Frontal cortex (tissue), 4 donors: Measurements from ENCODE around the gene UGT1A10. TPM values are rescaled to one million over a fixed set of nuclear protein-coding genes. Genes with fewer than 3 reads are reported as not detected.
A peak's percentile ranks its signal among the peaks of the same experiment; 100 is the strongest.

Experiments
- DNase-seq, 2 donors: peaks; one replicate each; pipeline ENCODE4 v3.0.0; 2012; ENCODE audit warnings: low spot score in 2 of 2
- FAIRE-seq: peaks from 2 replicates; lab custom pipeline; 2012; peaks lifted over from hg19 to GRCh38; lab: Jason Lieb, UNC
- total RNA-seq: library from RNA; depleted of rRNA; stranded (reverse); fragments of >200 nt; gene quantifications from one replicate; pipeline ENCODE4 v1.2.3, GENCODE V29; 2014
- donor health status: control.
- donor health status: control.
- donor health status: control.

UGT1A10 gene
- total RNA-seq, 1 donor from 2014 or later, result not detected

DNA sequence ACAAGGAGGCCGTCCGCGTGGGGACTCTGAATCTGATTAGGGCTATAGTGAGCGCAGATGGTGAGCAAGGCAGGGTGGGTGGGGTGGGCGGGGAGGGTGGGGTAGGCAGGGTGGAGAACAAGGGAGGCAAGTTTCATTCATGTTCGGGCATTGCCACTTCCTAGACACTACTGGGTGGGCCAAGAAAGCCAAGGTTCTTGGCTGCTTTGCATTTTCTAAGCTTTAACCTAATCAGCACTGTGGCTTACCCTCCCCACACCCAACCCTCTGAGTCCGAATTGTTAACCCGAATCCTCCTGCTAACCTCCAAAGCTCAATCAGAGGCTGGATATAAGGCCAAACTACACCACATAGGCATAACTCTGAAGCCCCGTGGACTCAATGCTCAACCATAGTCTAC is 160.0 kb downstream of the UGT1A10 start:
- DNase-seq (no peak), FAIRE-seq (no peak)

DNA sequence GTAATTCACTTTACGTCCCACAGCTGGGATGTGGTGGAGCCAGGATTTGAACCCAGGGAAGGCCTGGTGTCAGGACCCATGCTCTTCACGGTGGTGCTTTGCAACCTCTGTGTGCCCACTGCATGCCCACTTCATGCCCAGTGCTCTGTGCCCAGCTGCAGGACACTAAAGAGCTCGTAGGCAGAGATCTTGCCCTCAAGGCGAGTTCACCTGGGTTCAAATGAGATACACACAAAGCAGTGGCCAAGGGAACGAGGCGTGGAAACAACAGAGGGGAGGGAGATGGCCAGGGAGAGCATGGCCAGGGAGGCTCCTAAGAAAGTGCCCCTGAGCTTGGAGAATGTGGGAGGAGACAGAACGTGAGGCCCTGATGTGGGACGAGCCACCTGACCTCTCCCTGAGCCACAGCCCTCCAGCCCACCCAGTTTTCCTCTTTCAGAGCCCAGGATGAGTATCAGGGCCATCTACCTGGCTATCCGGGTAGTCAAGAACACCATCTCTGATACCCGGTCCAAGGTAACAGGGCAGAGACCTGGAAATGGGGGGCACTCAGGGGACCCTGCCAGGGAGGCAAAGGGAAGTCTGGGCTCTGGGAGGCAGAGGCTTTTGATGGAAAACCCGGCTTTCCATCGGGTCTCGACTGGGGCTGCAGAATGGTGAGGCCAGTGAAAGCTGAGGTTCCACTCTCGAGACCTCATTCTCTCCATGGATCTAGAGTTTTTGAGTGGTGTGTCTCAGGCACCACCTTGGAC is 162.3 kb downstream of the UGT1A10 start:
- FAIRE-seq (no peak), DNase-seq (no peak)

DNA sequence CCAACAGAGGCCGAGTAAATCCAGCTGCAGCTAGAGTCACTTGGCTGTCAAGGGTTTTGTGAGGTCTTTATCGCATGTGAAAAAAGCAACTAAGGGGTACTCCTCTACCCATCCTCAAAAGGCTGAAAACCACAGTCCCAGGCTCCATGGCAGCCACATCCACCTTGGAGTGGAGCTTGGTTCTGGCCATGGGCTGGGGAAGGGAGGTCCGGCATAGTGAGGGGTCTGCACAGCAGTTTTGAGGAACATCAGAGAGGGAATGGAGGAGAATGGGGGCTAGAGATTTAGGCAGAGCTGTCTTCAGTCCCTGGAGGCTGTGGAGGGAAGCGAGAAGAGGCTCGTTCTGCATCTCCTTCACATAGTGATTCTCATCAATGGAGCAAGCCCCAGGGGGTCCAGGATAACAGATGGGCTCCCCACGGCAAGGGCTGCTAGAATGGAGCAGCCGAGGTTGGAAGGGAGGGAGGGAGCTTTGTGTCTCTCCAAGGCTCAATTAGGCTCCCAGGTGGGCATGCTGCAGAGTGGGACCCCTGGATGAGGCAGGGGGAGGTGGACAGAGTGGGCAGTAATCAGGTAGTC is 162.9 kb downstream of the UGT1A10 start:
- no peak for DNase-seq
- no peak for FAIRE-seq

DNA sequence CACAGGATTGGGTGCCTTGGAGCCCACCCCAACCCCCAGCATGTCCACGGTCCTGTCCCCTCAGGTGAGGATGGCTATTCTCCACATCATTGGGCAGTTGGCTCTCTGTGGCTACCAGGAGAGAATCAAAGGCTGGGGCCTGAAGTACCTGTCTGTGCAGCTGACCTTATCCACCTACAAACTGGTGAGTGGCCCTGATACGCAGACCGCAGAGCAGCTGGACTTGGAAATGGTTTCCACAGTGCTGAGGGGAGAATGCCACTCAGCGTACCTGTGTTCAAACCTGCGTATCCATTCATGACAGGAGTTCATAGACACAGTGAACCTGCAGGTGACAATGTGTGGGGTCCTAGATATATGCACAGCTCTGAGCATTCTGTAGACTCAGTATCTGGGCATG is 163.5 kb downstream of the UGT1A10 start:
- no peak for DNase-seq
- no peak for FAIRE-seq

DNA sequence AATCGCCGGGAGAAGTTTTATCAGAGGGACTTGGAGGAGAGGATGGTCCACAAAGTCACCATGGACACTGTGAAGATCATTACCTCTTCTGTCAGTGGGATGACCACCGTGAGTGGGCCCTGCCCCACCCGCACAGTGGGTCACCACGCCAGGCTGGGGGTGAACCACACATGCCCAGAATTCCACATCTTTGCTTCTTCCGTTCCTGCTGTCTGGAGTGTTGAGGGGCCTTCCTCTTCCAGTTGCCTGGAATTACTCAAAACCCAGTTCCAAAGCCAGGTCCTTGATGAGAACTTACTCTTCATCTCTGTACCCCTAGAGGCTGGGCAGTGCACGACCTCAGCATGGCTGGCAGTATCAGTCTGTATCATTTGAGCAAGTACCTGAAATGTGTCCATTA is 164.0 kb downstream of the UGT1A10 start:
- DNase-seq (no peak), FAIRE-seq (no peak)

DNA sequence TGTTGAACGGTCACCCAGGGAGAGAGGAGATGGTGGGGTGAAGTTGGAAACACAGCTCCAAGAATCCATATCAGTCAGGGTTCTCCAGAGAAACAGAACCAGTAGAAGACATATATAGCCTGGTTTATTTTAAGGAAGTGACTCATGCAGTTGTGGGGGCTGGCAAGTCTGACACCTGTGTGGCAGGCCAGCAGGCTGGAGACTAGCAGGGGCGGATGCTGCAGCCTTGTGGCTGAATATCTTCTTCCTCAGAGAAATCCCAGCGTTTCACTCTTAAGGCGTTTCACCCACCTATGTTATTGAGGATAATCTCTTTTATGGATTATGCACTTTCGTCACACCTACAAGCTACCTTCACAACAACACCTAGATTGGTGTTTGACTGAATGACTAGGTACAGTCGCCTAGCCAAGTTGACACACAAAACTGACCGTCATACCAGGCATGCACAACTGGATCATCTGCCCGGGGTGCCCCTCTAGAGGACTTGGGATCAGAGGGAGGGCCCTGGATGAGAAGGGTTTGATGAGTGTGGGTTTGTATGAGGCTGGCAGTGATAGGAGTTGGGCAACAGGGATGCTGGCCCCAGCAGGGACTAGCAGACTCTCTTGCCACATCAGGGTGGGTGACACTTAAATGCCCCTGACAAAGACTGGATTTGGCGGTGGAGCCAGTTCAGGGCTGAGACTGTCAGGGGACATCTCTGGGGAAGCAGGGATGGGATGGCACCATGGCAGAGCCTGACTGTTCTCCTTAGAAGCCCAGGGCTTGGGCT is 165.3 kb downstream of the UGT1A10 start:
- DNase-seq (peak in 1 of 2 donors; percentile 35), FAIRE-seq (no peak)

DNA sequence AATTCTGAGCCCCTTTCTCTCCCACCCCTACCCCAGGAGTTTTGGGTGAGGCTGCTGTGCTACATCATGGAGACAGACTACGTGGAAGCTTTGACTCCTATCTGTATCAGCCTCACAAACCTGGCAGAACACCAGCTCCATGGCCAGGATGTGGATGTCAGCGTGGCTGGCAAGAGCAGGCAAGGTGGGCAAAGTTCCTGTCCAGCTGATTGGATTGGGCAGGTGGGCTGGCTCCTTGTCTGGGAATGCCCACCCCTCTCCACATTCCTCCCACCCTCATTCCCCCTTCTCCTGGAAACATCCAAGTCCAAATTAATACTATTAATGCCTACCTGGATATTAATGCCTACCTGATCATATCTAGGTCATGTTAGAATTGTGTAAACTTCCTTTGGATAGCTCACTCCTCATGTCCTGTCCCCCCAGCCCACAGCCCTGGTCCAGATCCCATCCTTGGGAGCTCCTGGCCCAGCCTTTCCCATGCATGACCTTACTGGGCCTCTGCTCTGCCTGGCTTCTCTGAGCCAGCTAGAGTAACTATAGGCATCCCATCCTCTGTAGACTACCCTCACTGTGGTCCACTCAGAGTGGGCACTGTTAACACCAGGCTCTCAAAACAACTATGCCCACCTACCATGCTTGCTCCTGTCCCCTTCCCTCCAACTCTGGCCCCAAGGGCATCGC is 166.0 kb downstream of the UGT1A10 start:
- DNase-seq, result no peak
- no peak for FAIRE-seq

DNA sequence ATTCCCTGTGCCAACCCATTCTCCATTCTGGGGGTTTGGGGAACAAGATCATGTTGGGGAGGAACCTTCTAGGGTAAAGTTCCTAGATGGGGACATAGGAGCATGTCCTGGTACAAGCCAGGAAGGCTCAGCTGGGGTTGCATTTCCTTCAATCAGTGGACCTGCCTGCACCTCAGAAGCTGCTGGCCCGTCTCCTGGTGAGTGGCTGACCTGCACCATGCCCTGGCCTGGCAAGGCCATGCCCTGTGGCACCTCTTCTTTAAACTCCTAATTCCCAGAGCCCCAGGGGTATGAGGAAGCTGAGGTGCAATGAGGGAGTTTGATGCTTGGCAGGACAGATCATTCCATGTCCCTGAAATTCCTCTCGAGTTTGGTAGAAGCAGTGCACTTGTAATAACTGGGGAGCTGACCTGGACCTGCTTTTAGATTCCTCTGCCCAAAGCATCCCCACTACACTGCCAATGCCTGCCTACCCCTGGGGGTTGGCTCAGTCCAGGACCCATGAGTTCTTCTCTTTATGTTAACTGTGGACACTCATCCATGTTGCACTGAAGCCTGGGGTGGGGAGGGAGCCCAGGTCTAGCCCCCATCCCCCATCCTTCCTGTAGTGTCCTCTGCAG is 167.2 kb downstream of the UGT1A10 start:
- DNase-seq (no peak), FAIRE-seq (no peak)

DNA sequence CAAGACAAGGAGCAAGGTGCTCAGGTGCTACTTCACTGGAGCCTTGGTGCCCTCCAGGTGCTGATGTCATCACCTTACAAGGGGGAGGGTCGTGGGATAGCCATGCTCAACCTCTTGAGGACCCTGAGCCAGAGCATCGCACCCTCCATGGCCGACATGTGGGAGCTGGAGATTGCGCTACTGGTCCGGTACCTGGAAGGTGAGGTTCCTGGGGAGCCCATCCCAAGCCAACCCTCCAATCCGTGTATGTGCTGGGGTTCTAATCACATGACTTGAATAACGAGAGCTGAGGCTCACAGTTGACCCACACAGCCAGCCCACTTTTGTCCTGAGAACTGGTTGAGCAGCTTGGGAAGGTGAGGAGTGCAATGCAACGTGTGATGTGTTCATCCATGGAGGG is 167.7 kb downstream of the UGT1A10 start:
- no peak for DNase-seq
- FAIRE-seq, result no peak

DNA sequence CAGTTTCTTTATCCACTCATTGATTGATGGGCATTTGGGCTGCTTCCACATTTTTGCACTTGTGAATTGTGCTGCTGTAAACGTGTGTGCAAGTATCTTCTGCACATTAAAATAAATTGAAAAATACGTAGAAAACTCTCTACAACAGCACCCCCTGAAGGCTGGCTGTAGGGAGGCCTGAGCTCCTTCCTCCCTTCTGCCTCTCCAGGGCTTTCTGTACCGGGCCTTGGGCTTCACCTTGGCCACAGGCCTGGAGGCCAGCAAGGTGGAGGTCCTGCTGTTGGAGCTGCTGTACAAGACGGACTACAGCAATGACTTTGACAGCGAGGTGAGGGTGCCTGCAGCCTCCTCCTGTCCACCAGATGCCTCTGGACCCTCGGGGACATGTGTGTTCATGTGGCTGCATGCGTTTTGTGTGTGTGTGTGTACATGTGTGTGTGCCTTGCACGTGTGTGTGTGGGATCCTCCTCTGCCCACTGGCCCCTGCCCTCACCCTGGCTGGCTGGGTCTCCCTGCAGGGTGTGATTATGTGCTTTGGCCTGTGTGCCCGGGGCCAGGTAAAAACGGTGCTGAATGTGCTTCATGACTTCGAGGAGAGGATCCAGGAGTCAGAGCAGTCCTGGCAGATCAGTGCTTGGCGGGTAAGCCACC is 171.1 kb downstream of the UGT1A10 start:
- DNase-seq, result no peak
- FAIRE-seq, result no peak

DNA sequence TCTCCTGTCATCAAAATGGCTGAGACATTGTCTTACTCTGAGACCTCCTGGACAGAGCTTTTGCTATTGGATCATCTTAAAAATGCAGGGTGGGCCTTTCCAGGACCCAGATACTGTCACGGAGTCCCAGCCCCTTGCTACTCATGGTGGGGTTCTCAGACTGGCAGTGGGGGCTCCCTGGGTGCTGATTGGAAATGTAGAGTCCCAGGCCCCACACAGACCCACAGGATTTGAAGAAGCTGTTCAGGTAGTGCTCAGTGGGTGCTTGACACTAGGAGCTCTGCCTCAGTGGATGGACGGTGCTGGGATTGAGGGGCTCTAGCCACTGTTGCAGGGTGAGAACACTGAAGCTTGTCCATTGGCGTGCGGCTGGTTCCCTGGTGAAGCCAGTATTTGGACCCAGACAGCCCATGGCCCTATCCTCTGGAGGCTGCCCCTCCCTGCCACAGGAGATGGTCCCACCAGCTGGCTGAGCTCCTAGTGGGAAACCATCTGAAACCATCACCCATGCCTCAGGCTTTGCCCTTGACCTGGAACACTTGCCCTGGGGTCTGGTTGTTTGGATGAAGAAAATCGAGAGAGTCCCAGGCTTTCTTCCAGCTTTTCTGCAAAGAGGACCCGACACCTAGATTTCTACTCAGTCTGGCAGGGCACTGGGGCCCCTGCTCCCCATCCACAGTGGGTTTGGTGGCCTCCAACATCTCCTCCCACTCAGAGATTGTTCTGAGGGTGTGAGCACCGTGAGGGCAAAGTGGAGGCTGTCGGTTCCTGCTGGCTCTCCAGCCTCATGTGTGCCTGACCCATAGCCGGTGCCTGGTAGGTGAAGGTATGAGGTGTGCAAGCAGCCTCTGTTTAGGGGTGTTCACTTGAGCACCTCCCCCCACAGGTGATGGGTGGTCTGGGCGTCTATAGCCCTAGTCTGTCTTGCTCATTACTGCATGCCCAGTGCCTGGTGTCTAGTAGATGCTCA is 172.0 kb downstream of the UGT1A10 start:
- FAIRE-seq (no peak), DNase-seq (no peak)

DNA sequence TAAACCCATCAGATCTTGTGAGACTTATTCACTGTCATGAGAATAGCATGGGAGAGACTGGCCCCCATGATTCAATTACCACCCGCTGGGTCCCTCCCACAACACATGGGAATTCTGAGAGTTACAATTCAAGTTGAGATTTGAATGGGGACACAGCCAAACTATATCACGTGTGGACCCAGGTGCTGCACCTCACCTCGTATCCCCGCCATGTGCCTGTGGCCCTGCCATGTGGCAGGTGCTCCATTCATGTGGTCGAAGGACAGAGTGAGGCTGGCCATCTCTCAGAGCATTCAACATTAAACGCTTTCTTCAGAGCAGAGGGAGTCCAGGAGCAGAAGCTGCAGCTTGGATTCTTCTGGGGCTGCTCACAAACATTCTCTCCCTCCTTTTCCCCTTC is 174.1 kb downstream of the UGT1A10 start:
- no peak for DNase-seq
- no peak for FAIRE-seq

DNA sequence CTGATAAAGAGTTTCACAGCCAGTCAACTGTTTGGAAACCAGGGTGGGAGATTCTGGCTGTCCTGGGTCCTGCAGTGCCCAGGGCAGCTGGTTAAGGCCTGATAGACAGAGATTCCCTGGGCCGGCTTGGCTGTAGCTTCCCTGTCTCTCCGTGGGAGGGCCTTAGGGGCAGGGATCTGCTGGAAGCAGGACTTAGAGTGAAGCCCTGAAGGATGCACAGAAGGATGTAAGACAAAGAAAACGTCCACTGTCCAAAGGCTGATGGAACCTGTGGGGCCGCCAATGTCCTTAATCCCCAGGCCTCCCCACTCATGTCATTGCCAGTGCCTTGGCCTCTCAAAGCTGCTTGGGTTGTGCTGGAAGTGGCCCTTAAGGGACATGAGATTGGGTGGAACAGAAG is 174.8 kb downstream of the UGT1A10 start:
- FAIRE-seq, result no peak
- no peak for DNase-seq

DNA sequence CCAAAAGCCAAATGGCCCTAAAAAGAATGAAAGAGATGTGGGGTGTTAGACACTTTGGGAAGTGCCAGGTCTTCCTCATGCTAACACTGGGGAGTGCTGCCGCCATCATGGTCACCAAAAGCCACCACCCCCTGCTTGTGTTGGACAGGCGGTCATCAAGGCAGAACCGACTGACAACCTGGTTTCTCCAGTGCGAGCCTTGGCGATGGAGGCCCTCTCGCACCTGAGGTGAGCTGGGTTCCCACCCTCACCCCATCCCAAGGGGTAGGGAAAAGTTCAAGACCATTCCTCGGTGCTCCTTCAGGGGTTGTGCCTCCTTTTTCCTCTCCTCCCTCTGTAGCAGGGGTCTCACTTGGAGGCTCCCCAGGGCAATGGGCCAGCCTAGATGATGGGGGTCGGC is 175.5 kb downstream of the UGT1A10 start:
- DNase-seq, result no peak
- no peak for FAIRE-seq

DNA sequence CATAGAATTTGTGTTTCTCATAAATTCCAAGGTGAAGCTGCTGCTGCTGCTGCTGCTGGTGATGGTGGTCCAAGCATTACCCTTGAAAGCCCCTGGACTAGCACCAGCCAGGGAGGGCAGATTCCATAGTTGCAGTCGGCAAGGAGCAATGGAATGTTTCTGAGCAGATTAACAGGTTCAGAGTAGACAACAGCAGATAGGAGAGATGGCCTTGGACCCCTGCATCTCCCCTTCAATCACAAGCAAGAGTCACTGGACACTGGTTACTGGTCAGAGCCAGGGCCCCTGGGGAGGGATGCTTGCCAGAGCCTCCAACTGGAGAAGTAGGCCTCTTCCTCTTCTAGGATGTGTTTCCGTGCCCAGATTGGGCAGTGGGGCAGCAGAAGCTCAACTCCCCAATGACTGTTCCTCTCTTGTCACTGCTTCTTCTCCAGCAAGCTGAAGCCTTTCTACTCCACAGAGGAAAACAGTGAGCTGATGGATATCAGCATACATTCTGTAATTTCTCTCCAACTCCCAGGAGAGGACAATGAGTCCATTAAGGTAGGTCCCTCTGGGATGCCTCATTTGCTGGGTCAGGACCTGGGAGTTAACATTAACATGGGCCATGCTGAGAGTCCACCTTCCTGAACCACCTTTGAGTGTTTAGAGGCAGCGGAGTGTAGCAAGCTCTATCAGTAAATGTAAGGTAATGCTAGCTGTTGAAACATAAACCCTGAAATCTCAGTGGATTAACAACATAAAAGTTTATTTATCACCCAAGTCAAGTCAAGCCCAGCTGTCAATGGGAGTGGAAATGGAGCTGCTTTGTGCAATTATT is 177.2 kb downstream of the UGT1A10 start:
- DNase-seq, result no peak

DNA sequence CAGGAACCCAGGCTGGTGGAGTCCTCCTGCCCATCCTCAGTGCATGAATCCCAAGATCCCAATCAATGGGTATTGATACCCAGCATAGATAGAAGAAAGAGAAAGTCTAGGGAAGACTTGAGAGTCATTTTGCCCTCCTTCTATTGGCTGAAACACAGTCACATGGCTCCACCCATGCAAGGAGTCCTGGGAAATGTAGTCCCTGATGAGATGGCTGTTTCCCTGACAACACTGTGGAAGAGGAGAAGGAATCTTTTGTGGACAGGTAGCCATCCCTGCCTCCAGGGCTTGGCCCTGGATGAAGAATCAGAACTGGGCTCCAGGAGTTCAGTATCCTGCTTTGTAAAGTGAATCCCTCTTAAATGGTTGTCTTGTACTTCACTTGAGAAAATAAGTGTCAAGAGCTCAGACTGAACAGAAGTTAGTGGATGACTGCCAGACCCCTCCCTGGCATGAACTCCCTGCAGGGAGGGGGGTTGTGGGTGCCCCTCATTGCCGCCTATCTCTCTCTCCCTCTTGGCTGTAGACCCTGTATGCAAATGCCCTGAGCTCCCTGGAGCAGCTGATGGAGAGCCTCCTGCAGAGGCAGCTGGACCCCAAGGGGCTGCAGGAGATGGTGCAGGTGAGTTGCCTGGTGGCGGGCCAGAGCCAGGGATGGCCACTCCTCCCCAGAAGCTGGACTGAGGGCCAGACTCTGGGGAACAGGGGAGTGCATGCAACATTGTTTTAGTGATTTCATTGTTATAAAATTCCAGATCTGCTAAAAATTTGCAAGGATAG is 178.0 kb downstream of the UGT1A10 start:
- DNase-seq, result no peak
- FAIRE-seq, result no peak

More for the DNA sequence above, 177.2 kb downstream of the UGT1A10 start:
- no peak for FAIRE-seq

DNA sequence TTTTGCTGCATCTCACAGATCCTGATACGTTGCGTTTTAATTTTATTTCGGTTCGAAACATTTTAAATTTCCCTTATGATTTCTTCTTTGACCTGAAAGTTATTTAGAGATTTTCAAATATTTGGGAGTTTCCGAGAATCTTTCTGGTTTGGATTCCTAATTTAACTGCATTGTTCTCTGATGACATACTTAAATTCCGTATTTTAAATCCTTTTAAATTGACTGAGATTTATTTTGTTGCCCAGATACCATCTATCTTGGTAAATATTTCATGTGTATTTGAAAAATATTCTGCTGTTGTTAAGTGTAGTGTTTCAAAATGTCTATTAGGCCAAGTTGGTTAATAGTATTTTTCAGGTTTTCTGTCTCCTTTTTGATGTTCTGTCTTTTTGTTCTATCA is 179.6 kb downstream of the UGT1A10 start:
- no peak for DNase-seq
- no peak for FAIRE-seq
